OCI-LY1 (cell line): Measurements from ENCODE around the gene MTUS2.

Experiments used
- H2AFZ ChIP-seq: fragments of 200-600 bp; sonication (generic), shearing (Covaris generic); 2 replicates; pipeline ENCODE4 v1.6.0; 2014; ENCODE audit warnings: antibody characterized with exemption, mild to moderate bottlenecking, low read length
- H3F3A ChIP-seq: fragments of 200-600 bp; sonication (generic), shearing (Covaris generic); 2 replicates; pipeline ENCODE4 v1.6.0; 2014; ENCODE audit warnings: mild to moderate bottlenecking, antibody characterized with exemption, low read length, moderate library complexity; ENCODE audit not compliant: insufficient read depth
- H3K27ac ChIP-seq: fragments of 200-600 bp; sonication (generic); 2 replicates; pipeline ENCODE4 v1.5.1; 2014; ENCODE audit warnings: low read length, mixed run types, mild to moderate bottlenecking, low read depth; ENCODE audit not compliant: poor library complexity, severe bottlenecking
- H3K27me3 ChIP-seq: fragments of 200-600 bp; sonication (generic); 2 replicates; pipeline ENCODE4 v1.6.0; 2014; ENCODE audit warnings: antibody characterized with exemption, mild to moderate bottlenecking, low read length, moderate library complexity; ENCODE audit not compliant: insufficient read depth
- H3K36me3 ChIP-seq: fragments of 200-600 bp; sonication (generic); 2 replicates; pipeline ENCODE4 v1.6.1; 2014; ENCODE audit warnings: mild to moderate bottlenecking, antibody characterized with exemption, low read length, moderate library complexity, mixed read lengths; ENCODE audit not compliant: insufficient read depth
- H3K4me1 ChIP-seq: fragments of 200-600 bp; sonication (generic); 2 replicates; pipeline ENCODE4 v1.5.1; 2014; ENCODE audit warnings: mild to moderate bottlenecking, low read length, moderate library complexity; ENCODE audit not compliant: insufficient read depth, severe bottlenecking
- H3K4me2 ChIP-seq: fragments of 200-600 bp; sonication (generic), shearing (Covaris generic); 2 replicates; pipeline ENCODE4 v1.6.1; 2014; ENCODE audit warnings: low read length
- H3K4me3 ChIP-seq: fragments of 200-600 bp; sonication (generic); 2 replicates; pipeline ENCODE4 v1.5.1; 2014; ENCODE audit warnings: low read length, low read depth, mild to moderate bottlenecking, mixed read lengths; ENCODE audit not compliant: poor library complexity, severe bottlenecking
- H3K79me2 ChIP-seq: fragments of 200-600 bp; shearing (Covaris generic); 2 replicates; pipeline ENCODE4 v1.6.1; 2016; ENCODE audit warnings: mixed run types, low read length, mixed read lengths; ENCODE audit not compliant: insufficient read depth
- H3K9ac ChIP-seq: fragments of 200-600 bp; sonication (generic), shearing (Covaris generic); 2 replicates; pipeline ENCODE4 v1.6.1; 2014; ENCODE audit warnings: mild to moderate bottlenecking, low read length, mixed read lengths
- H3K9me2 ChIP-seq: fragments of 200-600 bp; sonication (generic), shearing (Covaris generic); 2 replicates; pipeline ENCODE4 v1.6.1; 2014; ENCODE audit warnings: low read depth, mild to moderate bottlenecking, low read length, mixed read lengths
- H3K9me3 ChIP-seq: fragments of 200-600 bp; shearing (Covaris generic); 2 replicates; pipeline ENCODE4 v1.6.1; 2014; ENCODE audit warnings: low read length, mixed read lengths
- H4K20me1 ChIP-seq: fragments of 200-600 bp; sonication (generic), shearing (Covaris generic); 2 replicates; pipeline ENCODE4 v1.6.0; 2016; ENCODE audit warnings: mild to moderate bottlenecking, low read length; ENCODE audit not compliant: insufficient read depth
- EZH2 ChIP-seq: fragments of 200-600 bp; sonication (generic), shearing (Covaris generic); IDR thresholded peaks from 2 replicates; pipeline ENCODE4 v1.8.0; 2017; ENCODE audit warnings: borderline replicate concordance, mixed run types, mild to moderate bottlenecking, antibody characterized with exemption, low read length, moderate library complexity, mixed read lengths
- TF ChIP-seq, protein P1 (sequence below): fragments of 200-600 bp; sonication (generic), shearing (Covaris generic); IDR thresholded peaks from 2 replicates; pipeline ENCODE4 v1.5.1; 2017; ENCODE audit warnings: mild to moderate bottlenecking, antibody characterized with exemption, low read length, moderate library complexity, mixed read lengths

Gene MTUS2

DNA sequence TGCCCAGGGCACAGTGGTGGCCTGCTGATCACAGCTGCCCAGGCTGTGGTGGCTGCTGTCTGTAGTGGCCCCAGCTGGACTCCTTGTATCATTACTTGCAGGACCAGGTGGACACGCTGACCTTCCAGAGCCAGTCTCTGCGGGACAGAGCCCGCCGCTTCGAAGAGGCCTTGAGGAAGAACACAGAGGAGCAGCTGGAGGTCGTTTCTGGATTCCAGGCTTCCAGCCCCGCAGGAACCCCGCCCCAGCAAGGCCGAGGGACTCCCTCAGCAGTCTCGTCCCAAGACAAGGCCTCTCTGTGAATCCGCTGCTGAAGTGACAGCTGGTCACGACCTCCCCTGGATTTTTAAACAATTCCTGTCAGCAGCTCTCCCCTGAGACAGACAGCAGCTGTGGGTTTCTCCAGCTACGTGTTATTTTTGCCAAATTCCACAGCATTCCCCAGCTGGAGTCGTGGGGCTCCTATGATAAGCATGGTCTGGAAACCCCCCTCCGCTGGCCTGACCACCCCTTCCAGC is 677.1 kb downstream of the MTUS2 start:
- Histone ChIP-seq H3K79me2 (no peaks in the 10 kb centered on the region), H3K9ac (no peak overlapping the region), H3K27ac (no peak overlapping the region)

DNA sequence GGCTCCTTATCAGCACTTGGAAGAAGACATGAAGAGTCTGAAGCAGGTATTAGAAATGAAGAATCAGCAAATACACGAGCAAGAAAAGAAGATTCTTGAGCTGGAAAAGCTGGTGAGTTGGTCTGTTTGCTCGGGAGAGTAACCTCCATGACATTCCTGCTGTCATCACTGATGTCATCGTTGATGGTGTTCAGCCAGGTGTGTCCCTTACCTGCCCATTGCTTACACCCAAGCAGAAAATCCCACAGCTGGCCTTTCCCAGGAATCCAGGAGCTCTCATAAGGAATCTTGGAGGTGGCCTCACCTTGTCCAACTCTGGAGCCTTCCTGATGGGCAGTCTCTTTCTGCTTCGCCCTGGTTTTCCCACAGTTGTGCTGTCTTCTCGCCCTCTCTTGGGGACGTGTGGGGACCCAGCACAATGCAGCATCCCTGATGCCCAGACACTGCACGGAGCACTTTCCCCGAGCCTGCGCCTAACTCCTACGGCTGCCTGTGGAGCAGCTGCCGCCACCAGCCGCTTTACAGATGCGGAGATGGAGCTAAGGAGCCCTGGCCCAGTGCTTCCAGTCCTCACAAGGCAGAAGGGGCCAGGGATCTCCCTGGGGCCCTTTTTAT is 678.4 kb downstream of the MTUS2 start:
- Histone ChIP-seq H3K36me3 (no peaks in the 10 kb centered on the region), H3K27me3 (no peaks in the 10 kb centered on the region), H3K79me2 (no peaks in the 10 kb centered on the region), H3F3A (no peaks in the 10 kb centered on the region), H3K4me1 (no peaks in the 10 kb centered on the region), H3K9ac (no peak overlapping the region), H3K4me3 (no peak overlapping the region), H3K9me3 (no peaks in the 10 kb centered on the region), H3K9me2 (no peaks in the 10 kb centered on the region), H3K4me2 (no peak overlapping the region), H4K20me1 (no peaks in the 10 kb centered on the region), H2AFZ (no peak overlapping the region), H3K27ac (no peak overlapping the region)
- TF ChIP-seq, protein P1, sequence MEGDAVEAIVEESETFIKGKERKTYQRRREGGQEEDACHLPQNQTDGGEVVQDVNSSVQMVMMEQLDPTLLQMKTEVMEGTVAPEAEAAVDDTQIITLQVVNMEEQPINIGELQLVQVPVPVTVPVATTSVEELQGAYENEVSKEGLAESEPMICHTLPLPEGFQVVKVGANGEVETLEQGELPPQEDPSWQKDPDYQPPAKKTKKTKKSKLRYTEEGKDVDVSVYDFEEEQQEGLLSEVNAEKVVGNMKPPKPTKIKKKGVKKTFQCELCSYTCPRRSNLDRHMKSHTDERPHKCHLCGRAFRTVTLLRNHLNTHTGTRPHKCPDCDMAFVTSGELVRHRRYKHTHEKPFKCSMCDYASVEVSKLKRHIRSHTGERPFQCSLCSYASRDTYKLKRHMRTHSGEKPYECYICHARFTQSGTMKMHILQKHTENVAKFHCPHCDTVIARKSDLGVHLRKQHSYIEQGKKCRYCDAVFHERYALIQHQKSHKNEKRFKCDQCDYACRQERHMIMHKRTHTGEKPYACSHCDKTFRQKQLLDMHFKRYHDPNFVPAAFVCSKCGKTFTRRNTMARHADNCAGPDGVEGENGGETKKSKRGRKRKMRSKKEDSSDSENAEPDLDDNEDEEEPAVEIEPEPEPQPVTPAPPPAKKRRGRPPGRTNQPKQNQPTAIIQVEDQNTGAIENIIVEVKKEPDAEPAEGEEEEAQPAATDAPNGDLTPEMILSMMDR: no peak
- TF ChIP-seq EZH2: no peak

More for the DNA sequence above, 677.1 kb downstream of the MTUS2 start:
- no peaks in the 10 kb centered on the region for H3K9me2 ChIP-seq
- H4K20me1 ChIP-seq: no peaks in the 10 kb centered on the region
- H3F3A ChIP-seq: no peaks in the 10 kb centered on the region
- H3K9me3 ChIP-seq: no peaks in the 10 kb centered on the region
- no peak overlapping the region for H2AFZ ChIP-seq
- no peaks in the 10 kb centered on the region for H3K27me3 ChIP-seq
- H3K4me1 ChIP-seq: no peaks in the 10 kb centered on the region
- TF ChIP-seq EZH2: no peak
- TF ChIP-seq, protein P1: no peak
- H3K36me3 ChIP-seq: no peaks in the 10 kb centered on the region
- H3K4me3 ChIP-seq: no peak overlapping the region
- no peak overlapping the region for H3K4me2 ChIP-seq

DNA sequence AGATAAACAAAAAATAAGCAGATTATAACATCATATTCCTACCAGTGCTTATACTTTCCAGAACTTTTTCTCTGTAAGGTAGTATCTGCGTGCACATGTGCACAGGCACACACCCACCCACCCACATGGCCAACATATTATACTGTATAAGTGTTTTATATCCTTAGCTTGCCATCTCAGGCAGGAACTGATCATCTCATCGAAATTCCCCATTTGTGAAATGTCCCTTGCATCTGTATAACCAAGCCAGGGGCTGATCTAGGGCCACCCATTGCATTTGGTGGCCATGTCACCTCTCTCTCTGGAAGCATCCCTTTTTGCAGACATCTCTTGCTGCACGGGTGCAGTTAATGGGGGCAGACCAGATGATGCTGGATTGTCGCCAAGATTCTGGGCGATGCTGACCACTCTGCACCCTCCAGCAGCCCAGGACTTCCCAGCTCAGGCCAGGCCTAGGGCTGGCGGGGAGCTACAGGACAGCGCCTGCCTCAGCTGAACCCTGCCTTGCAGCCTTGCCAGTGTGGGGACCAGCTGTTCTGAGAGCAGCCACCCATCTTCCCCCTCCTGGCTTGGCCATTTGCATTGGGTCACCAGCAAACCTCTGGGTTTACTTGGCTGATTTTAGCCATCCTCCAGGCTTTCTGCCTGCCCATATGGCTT is 679.5 kb downstream of the MTUS2 start:
- no peaks in the 10 kb centered on the region for H3K36me3 ChIP-seq
- H3K4me1 ChIP-seq: no peaks in the 10 kb centered on the region
- H3K79me2 ChIP-seq: no peaks in the 10 kb centered on the region
- no peak for TF ChIP-seq EZH2
- no peak overlapping the region for H3K4me3 ChIP-seq
- no peaks in the 10 kb centered on the region for H3K9me3 ChIP-seq
- H2AFZ ChIP-seq: no peak overlapping the region
- H3K4me2 ChIP-seq: no peak overlapping the region
- H3F3A ChIP-seq: no peaks in the 10 kb centered on the region
- no peak overlapping the region for H3K27ac ChIP-seq
- no peaks in the 10 kb centered on the region for H3K9me2 ChIP-seq
- H3K9ac ChIP-seq: no peak overlapping the region
- no peaks in the 10 kb centered on the region for H4K20me1 ChIP-seq
- 0 out of 2 replicates have a peak, but pooled peaks cover 4% of the 10 kb centered on the region for H3K27me3 ChIP-seq
